Neural cell (in vitro differentiated cells): ENCODE measurements around the gene AGPAT1. TPM values are rescaled to one million over a fixed set of nuclear protein-coding genes. Genes with fewer than 3 reads are reported as not detected.
"Not testable (repeated sequence)": the region's sequence is repeated elsewhere in the genome, so short reads cannot be mapped to it uniquely, and the experiment has no call there.

Experiments
- H2AFZ ChIP-seq: fragments of 200-600, 300-800 bp; sonication (generic), shearing (Covaris generic); 2 replicates; pipeline ENCODE4 v1.6.0; 2014; ENCODE audit warnings: low read depth, mild to moderate bottlenecking, antibody characterized with exemption, low read length, moderate library complexity
- H3F3A ChIP-seq: fragments of 200-600 bp; shearing (Covaris generic); 2 replicates; pipeline ENCODE4 v1.6.1; 2016; ENCODE audit warnings: mild to moderate bottlenecking, moderate library complexity, mixed read lengths, antibody characterized with exemption, low read length; ENCODE audit not compliant: insufficient read depth, poor library complexity, severe bottlenecking
- H3K27ac ChIP-seq: fragments of 200-600, 300-800 bp; sonication (generic), shearing (Covaris generic); 2 replicates; pipeline ENCODE4 v1.5.1; 2014; ENCODE audit warnings: mild to moderate bottlenecking, low read length, moderate library complexity
- H3K27me3 ChIP-seq: fragments of 300-800, 200-600 bp; sonication (generic), shearing (Covaris generic); 2 replicates; pipeline ENCODE4 v1.6.0; 2014; ENCODE audit warnings: mild to moderate bottlenecking, low read depth, low read length, moderate library complexity; ENCODE audit not compliant: insufficient read depth
- H3K36me3 ChIP-seq: fragments of 300-800, 200-600 bp; sonication (generic), shearing (Covaris generic); 2 replicates; pipeline ENCODE4 v1.5.1; 2014; ENCODE audit warnings: mild to moderate bottlenecking, antibody characterized with exemption, low read length, moderate library complexity; ENCODE audit not compliant: insufficient read depth
- H3K4me2 ChIP-seq: fragments of 300-800, 200-600 bp; sonication (generic), shearing (Covaris generic); 2 replicates; pipeline ENCODE4 v1.6.0; 2014; ENCODE audit warnings: mild to moderate bottlenecking, low read length
- H3K4me3 ChIP-seq: fragments of 300-800, 200-600 bp; sonication (generic), shearing (Covaris generic); 2 replicates; pipeline ENCODE4 v1.5.1; 2014; ENCODE audit warnings: mild to moderate bottlenecking, low read length, moderate library complexity
- H3K79me2 ChIP-seq: fragments of 200-600 bp; shearing (Covaris generic); replicated peaks from 2 replicates; pipeline ENCODE4 v1.6.0; 2014; ENCODE audit warnings: mild to moderate bottlenecking, low read length, moderate library complexity; ENCODE audit not compliant: insufficient read depth
- H3K9ac ChIP-seq: fragments of 300-800, 200-600 bp; sonication (generic), shearing (Covaris generic); 2 replicates; pipeline ENCODE4 v1.6.1; 2016; ENCODE audit warnings: mild to moderate bottlenecking, low read length, mixed read lengths
- H3K9me2 ChIP-seq: fragments of 200-600 bp; shearing (Covaris generic); 2 replicates; pipeline ENCODE4 v1.6.1; 2016; ENCODE audit warnings: mild to moderate bottlenecking, low read length, mixed read lengths; ENCODE audit not compliant: insufficient read depth
- H3K9me3 ChIP-seq: fragments of 200-600, 300-800 bp; sonication (generic), shearing (Covaris generic); 2 replicates; pipeline ENCODE4 v1.6.1; 2016; ENCODE audit warnings: mild to moderate bottlenecking, mixed run types, low read length, moderate library complexity, mixed read lengths
- H4K20me1 ChIP-seq: fragments of 200-600 bp; shearing (Covaris generic); 2 replicates; pipeline ENCODE4 v1.6.1; 2016; ENCODE audit warnings: mild to moderate bottlenecking, mixed run types; ENCODE audit not compliant: insufficient read depth
- EP300 ChIP-seq: fragments of 450-650 bp; conservative IDR thresholded peaks from 2 replicates; pipeline ENCODE4 v1.6.1; 2014; ENCODE audit warnings: antibody characterized with exemption, mild to moderate bottlenecking, moderate library complexity; ENCODE audit not compliant: poor library complexity, severe bottlenecking
- EZH2 ChIP-seq: fragments of 200-600, 300-800 bp; shearing (Covaris generic), sonication (generic); IDR thresholded peaks from 2 replicates; pipeline ENCODE4 v1.6.1; 2014; ENCODE audit warnings: antibody characterized with exemption, low read length, borderline replicate concordance, mild to moderate bottlenecking; ENCODE audit not compliant: insufficient read depth, poor library complexity, severe bottlenecking
- MXI1 ChIP-seq: fragments of 450-650 bp; conservative IDR thresholded peaks from 2 replicates; pipeline ENCODE4 v1.6.1; 2014; ENCODE audit warnings: antibody characterized with exemption, mild to moderate bottlenecking; ENCODE audit not compliant: poor library complexity, severe bottlenecking
- POLR2AphosphoS5 ChIP-seq: IDR thresholded peaks from 2 replicates; pipeline ENCODE4 v1.6.1; 2012
- RAD21 ChIP-seq: fragments of 450-650 bp; conservative IDR thresholded peaks from 2 replicates; pipeline ENCODE4 v1.6.1; 2014; ENCODE audit warnings: antibody characterized with exemption, mild to moderate bottlenecking, moderate library complexity
- SMC3 ChIP-seq: fragments of 450-650 bp; conservative IDR thresholded peaks from 2 replicates; pipeline ENCODE4 v1.6.1; 2014; ENCODE audit warnings: antibody characterized with exemption, mild to moderate bottlenecking, moderate library complexity; ENCODE audit not compliant: poor library complexity
- TAF1 ChIP-seq: IDR thresholded peaks from 2 replicates; pipeline ENCODE4 v1.6.1; 2012; ENCODE audit warnings: low read depth
- polyA plus RNA-seq: library from polyadenylated mRNA; depleted of rRNA; stranded (reverse); fragments of >200 nt; gene quantifications from 2 replicates; pipeline ENCODE4 v1.2.3, GENCODE V29; 2014
- TF ChIP-seq, protein P1 (sequence below): IDR thresholded peaks from 2 replicates; pipeline ENCODE4 v1.6.1; 2012; ENCODE audit warnings: borderline replicate concordance
- TF ChIP-seq, protein P2 (sequence below): fragments of 450-650 bp; IDR thresholded peaks from 2 replicates; pipeline ENCODE4 v1.5.1; 2014; ENCODE audit warnings: antibody characterized with exemption, mild to moderate bottlenecking, moderate library complexity; ENCODE audit not compliant: poor library complexity, severe bottlenecking

The AGPAT1 gene
- polyA plus RNA-seq, 1 donor from 2014 or later, result 24.7 TPM

DNA sequence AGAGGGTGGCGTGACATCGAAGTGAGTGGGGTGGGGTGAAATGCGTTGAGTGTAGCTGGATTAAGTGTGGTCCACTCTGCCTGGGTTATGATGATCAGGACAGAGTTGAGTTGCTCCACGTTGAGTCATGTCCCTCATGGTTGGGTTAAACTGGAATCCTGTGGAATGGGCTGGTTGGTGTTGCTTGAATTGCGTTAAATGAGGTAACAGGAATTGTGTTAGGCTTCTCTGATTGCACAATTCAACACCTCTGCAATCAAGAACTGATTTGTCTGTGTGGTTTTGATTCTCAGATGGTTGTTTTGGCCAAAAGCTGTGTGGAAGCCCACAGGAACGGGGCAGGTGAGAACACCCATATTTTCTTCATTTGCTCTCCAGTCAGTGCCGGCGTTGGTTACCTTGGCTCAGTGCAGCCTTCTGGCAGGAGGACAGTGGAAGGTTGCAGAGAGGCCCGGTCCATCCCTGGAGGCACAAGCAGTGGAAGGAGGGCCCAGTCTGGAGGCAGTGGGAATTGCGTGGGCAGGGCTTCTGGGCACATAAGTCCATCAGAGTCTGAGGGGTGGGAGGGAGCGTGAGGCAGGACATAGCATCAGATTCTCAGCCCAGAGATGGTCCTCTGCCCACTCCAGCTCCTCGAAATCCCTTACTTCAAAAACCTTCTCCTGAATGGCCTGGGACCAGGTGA lies 36.3 kb upstream of the AGPAT1 start:
- H3K36me3 ChIP-seq, result no peaks in the 10 kb centered on the region
- no peaks in the 10 kb centered on the region for H3F3A ChIP-seq
- no peak overlapping the region for H3K9ac ChIP-seq
- no peak overlapping the region for H2AFZ ChIP-seq
- H3K79me2 ChIP-seq, result no peaks in the 10 kb centered on the region
- H3K4me2 ChIP-seq, result no peak overlapping the region
- no peaks in the 10 kb centered on the region for H3K9me3 ChIP-seq
- H3K4me3 ChIP-seq, result no peak overlapping the region
- TF ChIP-seq, protein P1, sequence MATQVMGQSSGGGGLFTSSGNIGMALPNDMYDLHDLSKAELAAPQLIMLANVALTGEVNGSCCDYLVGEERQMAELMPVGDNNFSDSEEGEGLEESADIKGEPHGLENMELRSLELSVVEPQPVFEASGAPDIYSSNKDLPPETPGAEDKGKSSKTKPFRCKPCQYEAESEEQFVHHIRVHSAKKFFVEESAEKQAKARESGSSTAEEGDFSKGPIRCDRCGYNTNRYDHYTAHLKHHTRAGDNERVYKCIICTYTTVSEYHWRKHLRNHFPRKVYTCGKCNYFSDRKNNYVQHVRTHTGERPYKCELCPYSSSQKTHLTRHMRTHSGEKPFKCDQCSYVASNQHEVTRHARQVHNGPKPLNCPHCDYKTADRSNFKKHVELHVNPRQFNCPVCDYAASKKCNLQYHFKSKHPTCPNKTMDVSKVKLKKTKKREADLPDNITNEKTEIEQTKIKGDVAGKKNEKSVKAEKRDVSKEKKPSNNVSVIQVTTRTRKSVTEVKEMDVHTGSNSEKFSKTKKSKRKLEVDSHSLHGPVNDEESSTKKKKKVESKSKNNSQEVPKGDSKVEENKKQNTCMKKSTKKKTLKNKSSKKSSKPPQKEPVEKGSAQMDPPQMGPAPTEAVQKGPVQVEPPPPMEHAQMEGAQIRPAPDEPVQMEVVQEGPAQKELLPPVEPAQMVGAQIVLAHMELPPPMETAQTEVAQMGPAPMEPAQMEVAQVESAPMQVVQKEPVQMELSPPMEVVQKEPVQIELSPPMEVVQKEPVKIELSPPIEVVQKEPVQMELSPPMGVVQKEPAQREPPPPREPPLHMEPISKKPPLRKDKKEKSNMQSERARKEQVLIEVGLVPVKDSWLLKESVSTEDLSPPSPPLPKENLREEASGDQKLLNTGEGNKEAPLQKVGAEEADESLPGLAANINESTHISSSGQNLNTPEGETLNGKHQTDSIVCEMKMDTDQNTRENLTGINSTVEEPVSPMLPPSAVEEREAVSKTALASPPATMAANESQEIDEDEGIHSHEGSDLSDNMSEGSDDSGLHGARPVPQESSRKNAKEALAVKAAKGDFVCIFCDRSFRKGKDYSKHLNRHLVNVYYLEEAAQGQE, result no peak
- TF ChIP-seq RAD21 (no peak), SMC3 (no peak), EP300 (no peak), EZH2 (no peak), MXI1 (no peak), POLR2AphosphoS5 (no peak), TAF1 (no peak)
- TF ChIP-seq, protein P2, sequence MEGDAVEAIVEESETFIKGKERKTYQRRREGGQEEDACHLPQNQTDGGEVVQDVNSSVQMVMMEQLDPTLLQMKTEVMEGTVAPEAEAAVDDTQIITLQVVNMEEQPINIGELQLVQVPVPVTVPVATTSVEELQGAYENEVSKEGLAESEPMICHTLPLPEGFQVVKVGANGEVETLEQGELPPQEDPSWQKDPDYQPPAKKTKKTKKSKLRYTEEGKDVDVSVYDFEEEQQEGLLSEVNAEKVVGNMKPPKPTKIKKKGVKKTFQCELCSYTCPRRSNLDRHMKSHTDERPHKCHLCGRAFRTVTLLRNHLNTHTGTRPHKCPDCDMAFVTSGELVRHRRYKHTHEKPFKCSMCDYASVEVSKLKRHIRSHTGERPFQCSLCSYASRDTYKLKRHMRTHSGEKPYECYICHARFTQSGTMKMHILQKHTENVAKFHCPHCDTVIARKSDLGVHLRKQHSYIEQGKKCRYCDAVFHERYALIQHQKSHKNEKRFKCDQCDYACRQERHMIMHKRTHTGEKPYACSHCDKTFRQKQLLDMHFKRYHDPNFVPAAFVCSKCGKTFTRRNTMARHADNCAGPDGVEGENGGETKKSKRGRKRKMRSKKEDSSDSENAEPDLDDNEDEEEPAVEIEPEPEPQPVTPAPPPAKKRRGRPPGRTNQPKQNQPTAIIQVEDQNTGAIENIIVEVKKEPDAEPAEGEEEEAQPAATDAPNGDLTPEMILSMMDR, result no peak
- H3K27me3 ChIP-seq, result no peaks in the 10 kb centered on the region
- no peak overlapping the region for H3K27ac ChIP-seq
- no peaks in the 10 kb centered on the region for H4K20me1 ChIP-seq
- no peaks in the 10 kb centered on the region for H3K9me2 ChIP-seq

DNA sequence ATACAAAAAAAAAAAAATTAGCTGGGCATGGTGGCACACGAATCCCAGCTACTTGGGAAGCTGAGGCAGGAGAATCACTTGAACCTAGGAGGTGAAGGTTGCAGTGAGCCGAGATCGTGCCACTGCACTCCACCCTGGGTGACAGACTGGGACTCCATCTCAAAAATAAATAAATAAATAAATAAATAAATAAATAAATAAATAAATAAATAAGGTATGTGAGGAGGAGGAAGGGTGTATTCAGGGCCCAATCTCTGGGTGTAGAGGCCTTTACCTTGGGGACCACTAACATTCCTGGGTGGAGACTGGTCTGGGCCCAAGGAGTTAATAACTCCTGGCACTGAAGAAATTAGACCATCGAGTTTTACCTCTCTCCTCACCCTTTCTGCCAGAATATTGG lies 35.5 kb upstream of the AGPAT1 start:
- H3K79me2 ChIP-seq, H3K36me3 ChIP-seq, H3F3A ChIP-seq, H2AFZ ChIP-seq, H4K20me1 ChIP-seq, H3K9me2 ChIP-seq, H3K27me3 ChIP-seq, H3K9me3 ChIP-seq, H3K4me3 ChIP-seq, H3K27ac ChIP-seq, H3K4me2 ChIP-seq, H3K9ac ChIP-seq: not testable (repeated sequence)

DNA sequence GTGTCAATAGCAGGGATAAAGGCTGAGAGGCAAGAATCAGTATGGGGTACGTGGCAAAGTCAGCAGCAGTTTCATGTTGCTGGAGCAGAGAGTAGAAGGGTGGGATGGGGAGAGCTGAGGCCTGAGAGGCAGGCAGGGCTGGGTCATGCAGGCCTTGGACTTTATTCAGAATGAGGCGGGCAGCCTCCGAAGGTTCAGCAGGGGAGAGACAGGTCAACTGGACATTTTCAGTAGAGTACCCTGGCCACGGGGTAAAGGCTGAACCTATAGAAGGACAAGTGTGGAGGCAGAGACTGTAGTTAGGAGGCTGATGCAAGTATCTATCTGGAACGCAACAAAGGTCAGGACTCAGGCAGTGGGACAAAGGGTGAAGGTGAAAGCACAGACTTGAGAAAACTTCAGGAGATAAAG lies 34.3 kb upstream of the AGPAT1 start:
- no peaks in the 10 kb centered on the region for H4K20me1 ChIP-seq
- no peak overlapping the region for H3K4me2 ChIP-seq
- no peak overlapping the region for H2AFZ ChIP-seq
- TF ChIP-seq EZH2, result no peak
- TF ChIP-seq POLR2AphosphoS5, result no peak
- no peak for TF ChIP-seq EP300
- TF ChIP-seq, protein P2, result no peak
- no peak for TF ChIP-seq TAF1
- TF ChIP-seq RAD21, result no peak
- TF ChIP-seq SMC3, result no peak
- TF ChIP-seq, protein P1, result no peak
- TF ChIP-seq MXI1, result no peak
- no peaks in the 10 kb centered on the region for H3K27me3 ChIP-seq
- no peak overlapping the region for H3K9ac ChIP-seq
- no peak overlapping the region for H3K27ac ChIP-seq
- H3F3A ChIP-seq, result no peaks in the 10 kb centered on the region
- H3K9me2 ChIP-seq, result no peaks in the 10 kb centered on the region
- no peak overlapping the region for H3K4me3 ChIP-seq
- H3K36me3 ChIP-seq, result no peaks in the 10 kb centered on the region
- H3K79me2 ChIP-seq, result no peaks in the 10 kb centered on the region
- H3K9me3 ChIP-seq, result no peaks in the 10 kb centered on the region
